ENCODE results near the gene MAP3K20. TPM values are rescaled to one million over a fixed set of nuclear protein-coding genes. Genes with fewer than 3 reads are reported as not detected.
"Not testable (repeated sequence)": the region's sequence is repeated elsewhere in the genome, so short reads cannot be mapped to it uniquely, and the experiment has no call there.

Gene MAP3K20
- total RNA-seq, 5 donors from 2014 or later (not counting 1 experiment from before 2014, with no cell fraction given): 1.1 to 3.0 (median 1.4) TPM

- no peak overlapping the region for H3K27ac Mint-ChIP-seq
Measured at GRCh38 chr2:173030561-173031490, 44.8 kb upstream of the MAP3K20 start.

GRCh38 chr2:173032032-173032431, 43.6 kb upstream of the MAP3K20 start:
- Mint-ChIP-seq H3K4me1 (peaks cover 0 to 7% (median 2%) of the 10 kb centered on the region in 3 donors), H3K9me3 (no peaks in the 10 kb centered on the region), H3K27me3 (peaks cover 3 to 5% of the 10 kb centered on the region in 2 donors), H3K4me3 (no peak overlapping the region), H3K27ac (no peak overlapping the region), H3K36me3 (no peaks in the 10 kb centered on the region)
- no peak overlapping the region for H3K27ac ChIP-seq (ENCODE audit: low read length)
- no peaks in the 10 kb centered on the region for H3K27me3 ChIP-seq (replicated peaks in 1 of 2; ENCODE audit: control insufficient read depth in 2 of 2, extremely low read depth in 1 of 2, insufficient read depth in 2 of 2, low read length in 1 of 2)
- ChIA-PET POLR2A (no interaction called here), CTCF (no interaction called here)
- no peak for DNase-seq
- ATAC-seq (replicated peaks in 1 of 4): no peak
- H3K4me1 ChIP-seq (ENCODE audit: control insufficient read depth in 1 of 2, extremely low read depth in 1 of 2, insufficient read depth in 2 of 2, low read length in 2 of 2): no peaks in the 10 kb centered on the region
- H3K9me3 ChIP-seq: no peaks in the 10 kb centered on the region
- H3K36me3 ChIP-seq (ENCODE audit: control insufficient read depth in 2 of 2, extremely low read depth in 1 of 2, insufficient read depth in 1 of 2, low read length in 1 of 2): no peaks in the 10 kb centered on the region
- no CpG with 5 or more reads among the region's 4 CpGs for WGBS (ENCODE audit: insufficient coverage)
- H3K4me3 ChIP-seq (ENCODE audit: control insufficient read depth in 1 of 2, extremely low read depth in 1 of 2, low read length in 1 of 2): no peak overlapping the region

More at GRCh38 chr2:173030561-173031490, 44.8 kb upstream of the MAP3K20 start:
- ChIA-PET CTCF (interaction anchor here (0.5 to 4.8 kb wide), 3 partner anchors 61 to 1317 kb away, joined by 3 to 71 read pairs (median 3); no protein-coding TSS in a partner anchor), POLR2A (no interaction called here)
- Mint-ChIP-seq H3K4me3 (no peak overlapping the region), H3K36me3 (no peaks in the 10 kb centered on the region), H3K4me1 (peaks cover 0 to 7% (median 2%) of the 10 kb centered on the region in 3 donors), H3K9me3 (no peaks in the 10 kb centered on the region), H3K27me3 (peaks cover 5 to 9% of the 10 kb centered on the region in 2 donors)
- no peaks in the 10 kb centered on the region for H3K9me3 ChIP-seq
- no peaks in the 10 kb centered on the region for H3K4me1 ChIP-seq (ENCODE audit: control insufficient read depth in 1 of 2, extremely low read depth in 1 of 2, insufficient read depth in 2 of 2, low read length in 2 of 2)
- H3K36me3 ChIP-seq (ENCODE audit: control insufficient read depth in 2 of 2, extremely low read depth in 1 of 2, insufficient read depth in 1 of 2, low read length in 1 of 2): no peaks in the 10 kb centered on the region
- H3K27me3 ChIP-seq (replicated peaks in 1 of 2; ENCODE audit: control insufficient read depth in 2 of 2, extremely low read depth in 1 of 2, insufficient read depth in 2 of 2, low read length in 1 of 2): no peaks in the 10 kb centered on the region
- DNase-seq: no peak
- WGBS (ENCODE audit: insufficient coverage): 75% methylated on average over 4 of the region's 9 CpGs
- no peak overlapping the region for H3K4me3 ChIP-seq (ENCODE audit: control insufficient read depth in 1 of 2, extremely low read depth in 1 of 2, low read length in 1 of 2)
- H3K27ac ChIP-seq (ENCODE audit: low read length): no peak overlapping the region
- no peak for ATAC-seq (replicated peaks in 1 of 4)

GRCh38 chr2:173033084-173033483, 42.6 kb upstream of the MAP3K20 start:
- Histone ChIP-seq H3K4me3 (ENCODE audit: control insufficient read depth in 1 of 2, extremely low read depth in 1 of 2, low read length in 1 of 2) (no peak overlapping the region), H3K27ac (ENCODE audit: low read length) (no peak overlapping the region), H3K9me3 (no peaks in the 10 kb centered on the region), H3K4me1 (ENCODE audit: control insufficient read depth in 1 of 2, extremely low read depth in 1 of 2, insufficient read depth in 2 of 2, low read length in 2 of 2) (no peaks in the 10 kb centered on the region), H3K36me3 (ENCODE audit: control insufficient read depth in 2 of 2, extremely low read depth in 1 of 2, insufficient read depth in 1 of 2, low read length in 1 of 2) (no peaks in the 10 kb centered on the region), H3K27me3 (replicated peaks in 1 of 2; ENCODE audit: control insufficient read depth in 2 of 2, extremely low read depth in 1 of 2, insufficient read depth in 2 of 2, low read length in 1 of 2) (no peaks in the 10 kb centered on the region)
- POLR2A ChIA-PET: no interaction called here
- ATAC-seq (replicated peaks in 1 of 4) (no peak), DNase-seq (no peak)
- Mint-ChIP-seq H3K4me3 (no peak overlapping the region), H3K27ac (no peak overlapping the region), H3K36me3 (no peaks in the 10 kb centered on the region), H3K4me1 (no peaks in the 10 kb centered on the region), H3K9me3 (no peaks in the 10 kb centered on the region), H3K27me3 (no peaks in the 10 kb centered on the region)
- WGBS (ENCODE audit: insufficient coverage): 85% methylated on average over 1 of the region's 3 CpGs
- CTCF ChIA-PET: no interaction called here

DNA sequence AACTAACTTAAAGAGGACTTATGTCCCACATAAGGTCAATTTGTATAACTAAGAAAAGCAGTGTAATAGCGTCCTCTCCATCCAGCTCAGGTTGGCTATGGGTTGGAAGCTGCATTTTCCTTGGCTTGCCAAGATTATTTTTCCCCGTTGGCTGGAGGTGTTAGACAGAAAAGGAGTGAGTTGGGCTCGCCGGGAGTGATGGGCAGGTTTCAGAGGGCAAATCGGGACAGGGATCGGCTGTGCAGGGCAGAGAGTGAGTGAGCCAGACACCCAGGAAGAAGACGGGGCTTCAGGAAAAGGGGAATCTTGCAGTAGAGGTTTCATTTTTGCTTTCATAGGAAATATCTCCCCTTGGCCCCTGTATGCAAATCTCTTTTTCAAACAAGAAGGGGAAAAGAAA, 41.5 kb upstream of the MAP3K20 start:
- H3K36me3 Mint-ChIP-seq: no peaks in the 10 kb centered on the region
- no peaks in the 10 kb centered on the region for H3K9me3 ChIP-seq
- CTCF ChIA-PET: interaction anchor here in 1 of 2 donors (0.5 kb wide), 1 partner anchor 27 kb away, joined by 3 read pairs; no protein-coding TSS in a partner anchor
- WGBS (ENCODE audit: insufficient coverage): 83% methylated on average over 7 of the region's 7 CpGs
- H3K27ac Mint-ChIP-seq: no peak overlapping the region
- no peaks in the 10 kb centered on the region for H3K27me3 ChIP-seq (replicated peaks in 1 of 2; ENCODE audit: control insufficient read depth in 2 of 2, extremely low read depth in 1 of 2, insufficient read depth in 2 of 2, low read length in 1 of 2)
- H3K27me3 Mint-ChIP-seq: no peaks in the 10 kb centered on the region
- no peaks in the 10 kb centered on the region for H3K4me1 ChIP-seq (ENCODE audit: control insufficient read depth in 1 of 2, extremely low read depth in 1 of 2, insufficient read depth in 2 of 2, low read length in 2 of 2)
- no peak overlapping the region for H3K4me3 ChIP-seq (ENCODE audit: control insufficient read depth in 1 of 2, extremely low read depth in 1 of 2, low read length in 1 of 2)
- H3K27ac ChIP-seq (ENCODE audit: low read length): no peak overlapping the region
- DNase-seq: no peak
- no peak for ATAC-seq (replicated peaks in 1 of 4)
- POLR2A ChIA-PET: no interaction called here
- H3K36me3 ChIP-seq (ENCODE audit: control insufficient read depth in 2 of 2, extremely low read depth in 1 of 2, insufficient read depth in 1 of 2, low read length in 1 of 2): no peaks in the 10 kb centered on the region
- H3K4me3 Mint-ChIP-seq: no peak overlapping the region
- no peaks in the 10 kb centered on the region for H3K4me1 Mint-ChIP-seq
- H3K9me3 Mint-ChIP-seq: no peaks in the 10 kb centered on the region

DNA sequence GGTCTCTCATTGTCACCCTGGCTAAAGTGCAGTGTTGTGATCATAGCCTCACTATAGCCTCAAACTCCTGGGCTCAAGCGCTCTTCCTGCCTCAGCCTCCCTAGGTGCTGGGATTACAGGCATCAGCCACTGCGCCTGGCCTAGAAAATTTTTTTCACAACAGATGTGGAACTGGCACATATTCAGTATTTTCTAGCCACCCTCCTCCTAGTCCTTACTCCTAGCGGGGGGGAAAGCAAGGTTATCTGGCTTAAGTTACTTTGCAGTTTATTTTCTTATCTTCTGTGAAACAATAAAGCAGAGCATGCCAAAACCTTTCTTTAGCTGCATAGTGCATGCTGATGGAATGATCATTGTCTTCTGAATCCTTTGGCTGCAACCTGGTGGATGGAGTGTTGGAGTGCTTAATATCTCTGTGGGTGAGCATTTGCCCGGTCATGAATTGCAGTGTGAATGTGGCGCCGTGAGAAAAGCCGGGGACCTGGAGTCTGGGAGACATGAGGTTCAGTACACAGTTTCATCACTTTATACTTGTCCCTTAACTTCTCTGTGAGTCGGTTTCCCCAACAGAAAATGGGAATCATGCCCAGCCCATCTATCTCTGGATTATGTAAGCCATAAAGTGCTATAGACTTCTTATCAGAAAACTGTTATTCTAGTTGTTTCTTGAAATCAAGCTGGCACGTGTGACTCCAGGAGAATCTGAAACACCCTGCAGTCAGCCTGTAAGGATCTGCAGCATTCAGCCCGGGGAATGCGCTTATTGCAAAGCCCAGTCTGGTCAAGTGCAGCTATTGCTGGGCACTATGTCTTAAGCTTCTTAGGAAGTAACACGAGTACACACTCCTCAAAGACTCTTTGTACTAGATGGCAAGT, 38.2 kb upstream of the MAP3K20 start:
- CTCF ChIA-PET: no interaction called here
- POLR2A ChIA-PET: no interaction called here
- Histone ChIP-seq H3K27me3 (replicated peaks in 1 of 2; ENCODE audit: control insufficient read depth in 2 of 2, extremely low read depth in 1 of 2, insufficient read depth in 2 of 2, low read length in 1 of 2) (no peaks in the 10 kb centered on the region), H3K9me3 (no peaks in the 10 kb centered on the region), H3K36me3 (ENCODE audit: control insufficient read depth in 2 of 2, extremely low read depth in 1 of 2, insufficient read depth in 1 of 2, low read length in 1 of 2) (no peaks in the 10 kb centered on the region), H3K4me3 (ENCODE audit: control insufficient read depth in 1 of 2, extremely low read depth in 1 of 2, low read length in 1 of 2) (no peak overlapping the region), H3K27ac (ENCODE audit: low read length) (no peak overlapping the region), H3K4me1 (ENCODE audit: control insufficient read depth in 1 of 2, extremely low read depth in 1 of 2, insufficient read depth in 2 of 2, low read length in 2 of 2) (no peaks in the 10 kb centered on the region)
- H3K4me1 Mint-ChIP-seq: no peaks in the 10 kb centered on the region
- no peak overlapping the region for H3K4me3 Mint-ChIP-seq
- no peak for DNase-seq
- 78% methylated on average over 4 of the region's 12 CpGs for WGBS (ENCODE audit: insufficient coverage)
- no peaks in the 10 kb centered on the region for H3K27me3 Mint-ChIP-seq
- H3K36me3 Mint-ChIP-seq: no peaks in the 10 kb centered on the region
- no peaks in the 10 kb centered on the region for H3K9me3 Mint-ChIP-seq
- no peak overlapping the region for H3K27ac Mint-ChIP-seq
- no peak for ATAC-seq (replicated peaks in 1 of 4)

DNA sequence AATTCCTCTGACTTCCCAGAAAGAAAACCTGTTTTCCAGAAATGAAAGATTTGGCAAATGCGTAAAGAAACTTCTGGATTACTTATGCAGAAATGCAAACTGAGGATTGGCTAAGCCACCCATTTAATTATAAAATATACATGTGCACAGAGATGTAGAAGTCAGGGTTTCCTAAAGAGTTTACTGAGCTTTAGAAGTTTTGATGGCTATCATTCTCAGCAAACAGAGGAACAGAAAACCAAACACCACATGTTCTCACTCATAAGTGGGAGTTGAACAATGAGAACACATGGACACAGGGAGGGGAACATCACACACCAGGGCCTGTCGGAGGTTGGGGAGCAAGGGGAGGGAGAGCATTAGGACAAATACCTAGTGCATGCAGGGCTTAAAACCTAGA, 37.4 kb upstream of the MAP3K20 start:
- ATAC-seq (replicated peaks in 1 of 4); H3K4me3 ChIP-seq (ENCODE audit: control insufficient read depth in 1 of 2, extremely low read depth in 1 of 2, low read length in 1 of 2); H3K36me3 Mint-ChIP-seq; H3K27me3 Mint-ChIP-seq; H3K9me3 Mint-ChIP-seq; H3K36me3 ChIP-seq (ENCODE audit: control insufficient read depth in 2 of 2, extremely low read depth in 1 of 2, insufficient read depth in 1 of 2, low read length in 1 of 2); H3K27ac ChIP-seq (ENCODE audit: low read length); DNase-seq; H3K4me1 ChIP-seq (ENCODE audit: control insufficient read depth in 1 of 2, extremely low read depth in 1 of 2, insufficient read depth in 2 of 2, low read length in 2 of 2); H3K9me3 ChIP-seq; H3K27me3 ChIP-seq (replicated peaks in 1 of 2; ENCODE audit: control insufficient read depth in 2 of 2, extremely low read depth in 1 of 2, insufficient read depth in 2 of 2, low read length in 1 of 2); H3K4me3 Mint-ChIP-seq; POLR2A ChIA-PET; H3K27ac Mint-ChIP-seq; H3K4me1 Mint-ChIP-seq: not testable (repeated sequence)
- CTCF ChIA-PET: interaction anchor here in 1 of 2 donors (0.6 kb wide), 1 partner anchor 23 kb away, joined by 3 read pairs; no protein-coding TSS in a partner anchor
- WGBS (ENCODE audit: insufficient coverage): 67% methylated on average over 1 of the region's 2 CpGs
